HG02885 (cell line): ENCODE results near the gene AHDC1.
"Not testable (repeated sequence)": the region's sequence is repeated elsewhere in the genome, so short reads cannot be mapped to it uniquely, and the experiment has no call there.

Source experiments
- ATAC-seq: cut with Tn5 transposase; IDR thresholded peaks from one replicate; pipeline ENCODE4 v1.9.1; 2021; ENCODE audit warnings: mild to moderate bottlenecking; ENCODE audit not compliant: unreplicated experiment, poor library complexity

AHDC1 gene

DNA sequence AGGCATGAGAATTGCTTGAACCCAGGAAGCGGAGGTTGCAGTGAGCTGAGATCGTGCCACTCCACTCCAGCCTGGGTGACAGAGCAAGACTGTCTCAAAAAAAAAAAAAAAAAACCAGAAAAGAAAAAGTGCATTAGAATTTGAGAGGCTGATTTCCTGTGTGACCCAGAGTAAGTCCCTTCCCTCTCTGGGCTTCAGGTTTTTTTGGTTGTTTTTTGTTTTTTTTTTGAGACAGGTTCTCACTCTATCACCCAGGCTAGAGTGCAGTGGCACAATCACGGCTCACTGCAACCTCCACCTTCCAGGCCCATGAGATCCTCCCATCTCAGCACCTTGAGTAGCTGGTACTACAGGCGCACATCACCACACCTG, 65.7 kb downstream of the AHDC1 start:
- not testable (repeated sequence) for ATAC-seq

DNA sequence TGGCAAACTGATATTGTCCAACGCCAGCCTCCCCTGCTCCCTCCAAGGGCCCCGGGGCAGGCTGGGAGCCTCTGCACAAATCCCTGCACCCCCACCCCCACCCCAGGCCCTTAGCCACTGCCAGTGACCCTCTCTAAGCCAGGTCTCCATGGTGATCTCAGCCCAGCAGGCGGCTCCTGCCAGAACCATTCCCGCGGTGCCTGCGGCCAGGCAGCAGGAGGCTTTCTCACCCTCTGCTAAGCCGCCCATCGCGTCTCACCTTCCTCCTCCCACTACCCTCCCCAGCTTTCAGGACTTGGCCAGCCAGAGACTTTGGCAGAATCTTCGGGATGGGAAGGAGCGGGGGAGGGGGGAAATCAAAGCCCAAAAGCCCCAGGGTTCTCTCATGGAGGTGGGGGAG, 67.2 kb downstream of the AHDC1 start:
- no peak for ATAC-seq

DNA sequence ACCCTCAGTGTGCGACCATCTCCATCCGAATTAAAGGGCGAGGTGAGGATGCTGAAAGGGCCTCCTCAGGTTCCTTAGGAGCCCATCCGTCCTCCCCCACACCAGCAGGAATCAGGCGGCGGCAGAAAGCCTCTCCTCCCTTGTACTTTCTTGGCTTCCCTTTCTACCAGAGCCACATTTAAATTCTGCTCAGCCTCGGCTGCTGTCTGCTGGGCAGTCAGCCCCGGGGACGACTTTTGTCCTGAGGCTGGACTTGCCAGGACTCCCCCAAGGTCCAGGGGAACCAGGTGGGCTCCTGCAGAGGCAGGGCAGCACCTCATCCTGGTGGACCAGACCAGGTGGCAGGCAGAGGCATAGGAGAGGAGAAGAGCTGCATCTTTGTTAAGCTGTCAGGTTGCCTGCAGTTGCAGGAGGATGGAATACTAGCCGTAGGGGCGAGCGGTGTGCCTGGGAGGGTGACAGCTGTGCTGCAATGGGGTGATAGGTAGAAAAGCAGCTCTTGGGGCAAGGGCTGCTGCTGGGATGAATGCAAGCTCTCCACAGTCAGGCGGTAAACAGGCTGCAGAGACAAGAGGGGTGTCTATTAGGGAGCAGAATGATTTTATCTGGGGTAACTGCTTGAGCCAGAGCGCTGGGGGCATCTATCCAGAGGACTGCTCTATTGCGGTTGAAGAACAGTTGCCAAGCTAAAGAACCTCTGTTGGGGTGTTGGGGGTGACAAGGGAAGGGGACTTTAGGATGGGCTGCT, 67.8 kb downstream of the AHDC1 start:
- ATAC-seq, result no peak

- no peak for ATAC-seq
Measured at GRCh38 chr1:27535386-27535785, 68.6 kb downstream of the AHDC1 start.

DNA sequence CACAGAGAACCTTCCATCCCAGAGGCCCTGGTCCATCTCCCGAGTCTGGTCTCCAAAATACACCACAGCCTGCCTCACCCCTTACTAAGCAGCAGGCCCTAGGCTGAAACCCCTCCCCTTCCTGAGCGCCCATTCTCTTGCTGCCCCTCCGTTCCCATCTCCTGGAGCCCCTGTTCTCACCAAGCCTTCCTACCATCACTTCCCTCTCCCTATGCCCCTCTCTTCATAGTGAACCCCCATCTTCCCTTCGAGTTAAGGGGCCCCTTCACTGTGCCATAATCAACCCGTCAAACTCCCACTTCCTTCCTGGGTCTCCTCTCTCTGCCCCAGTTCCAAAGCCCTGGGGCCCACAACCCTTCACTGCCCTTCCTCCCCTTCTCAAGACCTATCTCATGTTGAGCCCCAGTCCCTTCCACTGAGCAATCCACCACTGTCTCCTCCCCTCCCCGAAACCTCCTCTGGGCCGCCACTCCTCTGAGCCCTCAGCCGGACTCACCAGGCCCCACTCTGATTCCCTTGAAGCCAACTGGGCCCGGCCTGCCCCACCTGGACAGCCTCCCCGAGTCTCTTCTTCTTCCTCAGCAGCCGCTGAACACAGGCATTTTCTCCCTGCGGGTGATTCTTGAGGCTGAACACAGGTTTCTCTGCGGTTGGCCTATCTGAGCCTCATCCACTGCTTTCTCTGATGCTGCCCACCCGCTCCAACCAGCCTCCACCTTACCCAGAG, 71.8 kb downstream of the AHDC1 start:
- ATAC-seq, result no peak

GRCh38 chr1:27530192-27530591, 73.8 kb downstream of the AHDC1 start:
- no peak for ATAC-seq

- ATAC-seq, result no peak
Measured at GRCh38 chr1:27529704-27530018, 74.3 kb downstream of the AHDC1 start.

DNA sequence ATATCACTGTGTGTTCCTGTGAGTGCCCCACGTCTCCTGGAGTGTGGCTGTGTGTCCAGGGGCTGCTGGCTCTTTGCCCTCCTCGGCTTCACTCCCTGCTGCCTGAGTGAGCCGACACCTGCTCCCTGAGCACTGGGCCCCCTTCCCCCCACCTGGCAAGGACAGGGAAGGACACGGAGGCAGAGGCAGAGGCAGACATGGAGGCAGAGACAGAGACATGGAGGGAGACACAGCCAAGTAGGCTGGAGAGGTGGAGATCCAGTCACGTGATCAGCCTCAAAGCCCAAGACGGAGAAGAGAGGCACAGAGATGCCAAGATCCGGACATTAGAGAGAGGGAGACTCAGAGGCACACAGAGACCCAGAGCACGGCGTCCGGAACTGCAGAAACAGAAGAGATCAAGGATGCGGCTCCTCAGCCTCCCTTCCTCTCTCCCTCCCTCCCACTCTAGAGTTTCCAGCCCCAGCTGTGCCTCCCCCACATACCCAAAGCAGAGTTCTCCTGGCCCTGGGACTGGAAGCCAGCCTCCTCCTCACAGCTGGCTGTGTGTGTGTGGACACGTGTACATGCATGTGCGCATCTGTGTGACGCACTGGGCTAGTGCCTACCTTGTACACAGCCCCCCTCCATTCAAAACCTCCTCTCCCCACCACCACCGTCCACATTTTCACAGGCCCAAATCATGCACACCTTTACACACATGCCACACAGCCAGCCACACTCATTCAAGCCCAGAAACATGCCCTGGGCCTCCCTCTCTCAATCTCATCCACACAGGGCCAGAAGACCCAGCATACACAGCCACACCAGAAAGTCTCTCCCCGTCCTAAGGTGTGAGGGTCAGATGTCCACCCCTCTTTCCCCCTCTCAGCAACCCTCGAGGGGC, 74.9 kb downstream of the AHDC1 start:
- ATAC-seq, result no peak

- no peak for ATAC-seq
Measured at GRCh38 chr1:27527890-27528817, 75.8 kb downstream of the AHDC1 start.

DNA sequence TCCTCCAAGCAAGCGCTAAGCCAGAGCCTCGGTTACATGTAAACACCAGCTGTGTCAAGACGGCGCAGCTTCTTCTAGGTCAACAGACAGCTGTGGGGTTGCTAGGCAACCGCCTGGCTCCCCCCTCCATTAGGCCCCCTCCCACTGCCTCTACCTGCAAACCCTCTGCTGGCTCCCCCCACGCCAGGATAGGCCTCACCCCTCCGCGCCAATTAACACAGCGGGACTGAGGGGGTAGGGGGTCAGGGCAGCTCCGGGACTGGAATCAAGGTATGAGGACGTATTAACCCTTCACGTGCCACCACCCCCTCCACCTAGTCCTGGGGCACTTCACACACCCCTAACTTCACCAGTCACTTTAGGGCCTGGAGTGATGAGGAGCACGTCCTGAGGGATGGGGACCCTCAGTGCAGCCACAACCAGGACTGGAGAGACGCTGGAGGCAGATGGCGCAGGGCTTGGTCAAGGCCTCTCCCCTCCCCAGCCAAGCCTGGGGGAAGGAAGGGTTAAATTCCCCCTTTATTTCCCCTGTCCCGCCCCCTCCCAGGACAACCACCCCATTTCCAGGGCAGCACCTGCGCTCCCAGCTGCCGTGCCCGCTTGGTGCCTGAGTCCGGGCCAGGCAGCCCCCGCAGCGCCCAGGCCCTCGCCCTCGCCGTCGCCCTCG, 76.6 kb downstream of the AHDC1 start:
- ATAC-seq, result no peak

GRCh38 chr1:27526569-27527222, 77.2 kb downstream of the AHDC1 start:
- no peak for ATAC-seq

DNA sequence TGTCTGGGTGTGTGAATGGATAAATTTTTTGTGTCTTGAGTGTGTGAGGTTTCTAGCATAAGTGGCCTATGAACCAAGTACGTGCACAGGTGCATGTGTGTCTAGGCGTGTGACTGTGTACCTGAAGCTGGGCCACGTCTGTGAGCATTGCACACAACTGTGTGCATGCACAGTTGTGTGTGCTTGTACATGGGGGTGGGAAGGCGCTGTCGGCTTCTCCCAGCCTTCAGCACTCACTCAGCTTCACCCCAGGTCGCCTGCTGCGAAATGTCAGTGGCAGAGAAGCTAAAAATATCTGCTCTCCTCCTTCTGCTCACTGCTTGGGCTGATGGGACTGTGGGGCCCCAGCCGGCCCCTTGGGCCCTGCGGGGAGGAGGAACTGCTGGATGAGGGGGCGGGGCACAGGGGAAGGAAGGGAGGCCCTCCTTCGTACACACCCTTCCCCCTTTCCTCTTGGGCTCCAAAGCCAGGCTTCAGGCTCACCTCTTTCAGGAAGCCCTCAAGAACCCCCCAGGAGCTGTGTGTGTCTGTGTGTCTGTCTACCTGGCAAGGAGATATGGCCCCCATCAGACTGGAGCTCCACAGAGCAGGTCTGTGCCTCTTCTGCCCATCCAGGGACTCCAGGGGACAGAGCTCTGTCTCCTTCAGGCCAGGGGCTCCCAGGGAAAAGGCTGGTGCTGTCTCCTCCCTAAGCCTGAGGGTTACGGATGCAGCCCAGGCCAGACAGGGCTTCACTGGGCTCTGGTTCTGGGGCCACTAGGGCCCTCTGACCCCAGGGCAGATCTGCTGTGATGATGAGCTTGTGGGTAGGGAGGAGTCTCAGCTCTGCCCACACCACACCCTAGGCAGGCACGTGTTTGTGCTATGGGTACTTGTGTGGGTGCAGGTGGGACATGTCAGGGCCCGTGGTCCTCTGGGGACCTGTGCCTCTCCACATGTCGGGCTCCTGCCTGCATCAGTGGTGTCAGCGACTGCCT, 78.4 kb downstream of the AHDC1 start:
- peak; percentile 63 for ATAC-seq

DNA sequence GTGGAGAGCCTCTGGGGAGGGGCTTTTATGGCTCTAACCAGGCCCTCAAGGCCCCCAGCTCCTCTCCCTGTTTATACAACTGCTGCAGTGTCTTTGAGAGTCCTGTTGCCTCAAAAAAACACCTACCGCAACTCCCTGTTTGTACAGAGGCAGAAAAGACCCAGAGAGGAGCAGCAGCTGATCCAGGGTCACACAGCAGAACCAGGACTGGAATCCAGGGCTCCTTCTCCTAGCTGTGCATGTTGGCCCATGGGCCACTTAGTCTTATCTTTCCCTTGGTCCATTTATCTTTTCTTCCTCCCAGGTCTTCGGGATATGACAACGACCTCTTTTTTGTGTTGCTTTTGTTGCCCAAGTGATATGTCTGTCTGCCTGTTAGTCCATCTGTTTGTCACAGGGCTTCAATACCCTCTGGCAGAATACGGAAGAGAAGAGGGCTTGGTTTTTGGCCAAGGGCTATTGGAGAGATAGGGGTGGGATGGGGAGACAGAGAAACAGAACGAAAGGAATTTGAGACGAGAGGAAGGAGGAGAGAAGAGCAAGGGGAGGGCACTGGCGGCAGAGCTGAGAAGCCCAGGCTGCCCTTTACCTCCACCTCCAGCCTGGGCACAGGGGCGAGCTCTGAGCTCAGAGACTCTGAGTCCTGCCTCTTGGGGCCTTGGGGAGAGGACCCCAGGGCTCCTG, 80.5 kb downstream of the AHDC1 start:
- no peak for ATAC-seq

GRCh38 chr1:27522432-27523336, 81.3 kb downstream of the AHDC1 start:
- ATAC-seq, result no peak

- no peak for ATAC-seq
Measured at GRCh38 chr1:27521861-27522431, 82.0 kb downstream of the AHDC1 start.

DNA sequence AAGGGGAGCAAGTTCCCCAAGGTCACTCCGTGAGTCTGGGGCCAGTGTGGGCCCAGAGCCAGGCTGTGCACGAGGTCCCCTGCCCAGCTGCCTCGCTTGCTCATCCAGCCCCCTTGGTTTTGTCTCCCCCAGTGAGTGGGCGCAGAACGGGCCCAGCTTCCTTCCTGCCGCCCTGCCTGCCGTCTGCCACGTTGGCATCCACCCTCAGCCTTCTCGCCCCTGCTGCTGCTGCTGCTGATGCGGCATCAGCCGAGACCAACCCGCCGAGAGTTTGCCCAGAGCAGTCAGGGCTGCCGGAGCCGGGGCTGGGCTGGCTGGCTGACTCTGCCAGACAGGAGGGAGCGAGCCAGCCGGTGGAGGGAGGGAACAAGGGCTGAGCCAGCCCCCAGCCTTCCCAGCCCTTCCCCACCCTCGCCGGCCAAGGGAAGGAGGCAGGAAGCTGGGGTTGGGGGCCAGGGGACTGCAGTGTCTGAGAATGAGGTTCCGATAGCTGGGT, 82.6 kb downstream of the AHDC1 start:
- ATAC-seq, result no peak
